Sigmoid colon (tissue), 7 donors: Measurements from ENCODE around the gene LRCH1. TPM values are rescaled to one million over a fixed set of nuclear protein-coding genes. Genes with fewer than 3 reads are reported as not detected.

Experiments
- DNase-seq: peaks from one replicate; pipeline ENCODE4 v3.0.0-alpha.2; 2019
- H3K27ac ChIP-seq, 4 donors: fragments of 200-600 bp; sonication (generic); one replicate each; pipeline ENCODE4 v1.5.1; 2016 to 2019; ENCODE audit warnings: mild to moderate bottlenecking in 1 of 4
- H3K27me3 ChIP-seq, 3 donors: fragments of 200-600 bp; sonication (generic); one replicate each; pipeline ENCODE4 v1.5.1; 2019; ENCODE audit warnings: mild to moderate bottlenecking in 1 of 3
- H3K36me3 ChIP-seq, 4 donors: fragments of 200-600 bp; sonication (generic); one replicate each; pipeline ENCODE4 v1.5.1; 2016 to 2019
- H3K4me1 ChIP-seq, 4 donors: fragments of 200-600 bp; sonication (generic); one replicate each; pipeline ENCODE4 v1.5.1; 2017 to 2019
- H3K4me3 ChIP-seq, 4 donors: fragments of 200-600 bp; sonication (generic); one replicate each; pipeline ENCODE4 v1.5.1; 2017 to 2019; ENCODE audit warnings: mild to moderate bottlenecking in 2 of 4, moderate library complexity in 1 of 4
- H3K9me3 ChIP-seq, 4 donors: fragments of 200-600 bp in 3 of 4; sonication (generic) in 3 of 4; one replicate each; pipeline versions ENCODE4 v1.5.1 to v1.6.1; 2013 to 2019
- EP300 ChIP-seq, 4 donors: sonication (generic); formaldehyde crosslinking; IDR thresholded peaks; one replicate each; pipeline ENCODE4 v1.6.1; 2017; ENCODE audit warnings: antibody characterized with exemption in 4 of 4
- POLR2A ChIP-seq, 2 donors: fragments of 450-650 bp; IDR thresholded peaks; one replicate each; pipeline ENCODE4 v1.6.1; 2016; ENCODE audit warnings: antibody characterized with exemption in 2 of 2, mild to moderate bottlenecking in 2 of 2, moderate library complexity in 2 of 2
- POLR2AphosphoS5 ChIP-seq, 4 donors: sonication (generic); formaldehyde crosslinking; IDR thresholded peaks; one replicate each; pipeline ENCODE4 v1.6.1; 2017; ENCODE audit warnings: antibody characterized with exemption in 4 of 4
- WGBS, 2 donors: extraction: QIAGEN DNeasy Blood & Tissue Kit; methylation state at CpG; one replicate each; pipeline ENCODE4 v1.1.7; 2013; 5-methylcytosine and 5-hydroxymethylcytosine counted together
- intact Hi-C: fragments of 100-400 bp; cut with DNase I; formaldehyde crosslinking; loops from one replicate; pipeline ENCODE4 v1.15.1; 2023
- polyA plus RNA-seq, 3 donors: library from polyadenylated mRNA; stranded (reverse); fragments of 200-250 nt; gene quantifications; one replicate each; pipeline ENCODE4 v1.2.3, GENCODE V29; 2013
- total RNA-seq, 4 donors: library from RNA; depleted of rRNA; stranded (reverse); fragments of >200 nt; gene quantifications; one replicate each; pipeline ENCODE4 v1.1.0, GENCODE V29; 2016
- TF ChIP-seq, protein P1 (sequence below), 4 experiments: fragments of 450-650 bp in 3 of 4; fragments of 200-600 bp in 1 of 4; IDR thresholded peaks; one replicate each; pipeline ENCODE4 v1.5.1; 2016 to 2019; ENCODE audit warnings: antibody characterized with exemption in 4 of 4, mild to moderate bottlenecking in 3 of 4, moderate library complexity in 2 of 4
- donor health status: healthy with polysubstance abuse.
- donor health status: Bipolar disorder and iron deficiency.
- donor health status: healthy.

The LRCH1 gene
- total and polyA plus RNA-seq, 7 donors, result 4.2 to 54.0 (median 32.4) TPM

DNA sequence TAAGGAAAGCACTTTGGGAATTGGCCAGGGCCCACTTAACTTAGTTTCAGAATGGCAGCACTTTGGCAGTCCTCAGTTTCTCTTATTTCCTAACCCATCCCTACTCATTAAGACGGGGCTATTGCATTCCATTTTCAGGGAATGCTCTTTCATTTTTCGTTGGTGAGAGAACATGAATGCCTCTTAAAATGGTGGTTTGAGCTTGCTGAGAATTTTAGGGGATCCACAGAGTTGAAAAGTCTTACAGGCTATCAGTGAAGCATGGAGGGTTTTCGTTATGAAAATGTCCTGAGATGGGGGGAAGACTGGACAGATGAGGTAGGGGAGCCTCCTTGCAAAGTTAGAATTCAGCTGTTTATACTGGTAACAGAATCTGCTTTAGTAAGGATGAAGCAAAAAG lies 71.4 kb downstream of the LRCH1 start:
- WGBS, 2 donors, result 79 to 89% methylated on average over 3 of the region's 3 CpGs
- intact Hi-C loops, result loop anchor here (5.0 kb wide), 1 partner anchor 33 kb away; no protein-coding TSS in a partner anchor

GRCh38 chr13:46624821-46625220 lies 71.9 kb downstream of the LRCH1 start:
- Histone ChIP-seq H3K9me3 (no peaks in the 10 kb centered on the region), H3K27ac (peak overlapping the region in 3 of 4 donors; percentile 22 to 80 (median 33)), H3K4me1 (peaks cover 0 to 81% (median 68%) of the 10 kb centered on the region in 4 donors), H3K27me3 (no peaks in the 10 kb centered on the region), H3K4me3 (no peak overlapping the region), H3K36me3 (no peaks in the 10 kb centered on the region)
- intact Hi-C loops, result loop anchor here (5.0 kb wide), 1 partner anchor 32 kb away; no protein-coding TSS in a partner anchor
- TF ChIP-seq, protein P1, sequence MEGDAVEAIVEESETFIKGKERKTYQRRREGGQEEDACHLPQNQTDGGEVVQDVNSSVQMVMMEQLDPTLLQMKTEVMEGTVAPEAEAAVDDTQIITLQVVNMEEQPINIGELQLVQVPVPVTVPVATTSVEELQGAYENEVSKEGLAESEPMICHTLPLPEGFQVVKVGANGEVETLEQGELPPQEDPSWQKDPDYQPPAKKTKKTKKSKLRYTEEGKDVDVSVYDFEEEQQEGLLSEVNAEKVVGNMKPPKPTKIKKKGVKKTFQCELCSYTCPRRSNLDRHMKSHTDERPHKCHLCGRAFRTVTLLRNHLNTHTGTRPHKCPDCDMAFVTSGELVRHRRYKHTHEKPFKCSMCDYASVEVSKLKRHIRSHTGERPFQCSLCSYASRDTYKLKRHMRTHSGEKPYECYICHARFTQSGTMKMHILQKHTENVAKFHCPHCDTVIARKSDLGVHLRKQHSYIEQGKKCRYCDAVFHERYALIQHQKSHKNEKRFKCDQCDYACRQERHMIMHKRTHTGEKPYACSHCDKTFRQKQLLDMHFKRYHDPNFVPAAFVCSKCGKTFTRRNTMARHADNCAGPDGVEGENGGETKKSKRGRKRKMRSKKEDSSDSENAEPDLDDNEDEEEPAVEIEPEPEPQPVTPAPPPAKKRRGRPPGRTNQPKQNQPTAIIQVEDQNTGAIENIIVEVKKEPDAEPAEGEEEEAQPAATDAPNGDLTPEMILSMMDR (IDR thresholded peaks at IDR 0.05), result no peak
- TF ChIP-seq EP300 (IDR thresholded peaks at IDR 0.05), result no peak
- no peak for TF ChIP-seq POLR2A (IDR thresholded peaks at IDR 0.05)
- TF ChIP-seq POLR2AphosphoS5 (IDR thresholded peaks at IDR 0.05), result no peak
- 94 to 96% methylated on average over 4 of the region's 4 CpGs for WGBS, 2 donors
- no peak for DNase-seq

More for the DNA sequence above, 71.4 kb downstream of the LRCH1 start:
- no peak for DNase-seq
- H3K36me3 ChIP-seq, result no peaks in the 10 kb centered on the region
- peak overlapping the region in 3 of 4 donors; percentile 22 to 80 (median 76) for H3K27ac ChIP-seq
- H3K4me3 ChIP-seq, result no peak overlapping the region
- no peaks in the 10 kb centered on the region for H3K9me3 ChIP-seq
- H3K4me1 ChIP-seq, result peaks cover 0 to 78% (median 63%) of the 10 kb centered on the region in 4 donors
- TF ChIP-seq POLR2AphosphoS5 (IDR thresholded peaks at IDR 0.05) (no peak), POLR2A (IDR thresholded peaks at IDR 0.05) (no peak), EP300 (IDR thresholded peaks at IDR 0.05) (no peak)
- TF ChIP-seq, protein P1 (IDR thresholded peaks at IDR 0.05), result no peak
- H3K27me3 ChIP-seq, result no peaks in the 10 kb centered on the region

DNA sequence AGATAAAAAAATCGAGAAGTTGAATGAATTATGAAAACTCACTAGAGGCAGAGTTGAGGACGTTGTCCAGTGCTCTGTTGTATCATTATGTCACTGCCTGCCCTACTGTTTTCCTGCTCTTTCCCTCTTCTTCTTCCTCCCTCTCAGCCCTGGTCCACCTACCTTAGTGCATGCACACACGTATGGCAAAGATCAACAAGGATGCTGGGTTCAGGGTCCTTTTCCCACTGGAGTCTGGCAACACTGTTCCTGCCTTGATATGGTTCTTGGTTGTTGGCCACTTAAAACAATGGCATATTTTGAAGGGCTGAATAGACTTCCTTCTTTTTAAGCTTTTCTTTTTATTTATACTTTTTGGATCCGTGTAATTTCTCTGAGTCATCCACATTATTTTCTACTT lies 74.5 kb downstream of the LRCH1 start:
- Histone ChIP-seq H3K9me3 (no peaks in the 10 kb centered on the region), H3K27me3 (no peaks in the 10 kb centered on the region), H3K27ac (peak overlapping the region in 1 of 4 donors; percentile 73), H3K4me1 (peaks cover 0 to 74% (median 61%) of the 10 kb centered on the region in 4 donors), H3K36me3 (no peaks in the 10 kb centered on the region), H3K4me3 (no peak overlapping the region)
- 83 to 93% methylated on average over 4 of the region's 4 CpGs for WGBS, 2 donors
- DNase-seq, result no peak
- intact Hi-C loops, result no loop called here
- TF ChIP-seq POLR2AphosphoS5 (IDR thresholded peaks at IDR 0.05) (no peak), POLR2A (IDR thresholded peaks at IDR 0.05) (no peak), EP300 (IDR thresholded peaks at IDR 0.05) (no peak)
- TF ChIP-seq, protein P1 (IDR thresholded peaks at IDR 0.05), result no peak

- intact Hi-C loops, result no loop called here
- no peaks in the 10 kb centered on the region for H3K9me3 ChIP-seq
- DNase-seq, result no peak
- peak overlapping the region in 3 of 4 donors; percentile 20 to 73 (median 64) for H3K27ac ChIP-seq
- no peaks in the 10 kb centered on the region for H3K36me3 ChIP-seq
- 95 to 97% methylated on average over 7 of the region's 7 CpGs for WGBS, 2 donors
- H3K27me3 ChIP-seq, result no peaks in the 10 kb centered on the region
- H3K4me3 ChIP-seq, result no peak overlapping the region
- TF ChIP-seq POLR2AphosphoS5 (IDR thresholded peaks at IDR 0.05) (peak; percentile 49 to 86 (median 79)), POLR2A (IDR thresholded peaks at IDR 0.05) (no peak), EP300 (IDR thresholded peaks at IDR 0.05) (peak in 1 of 4 donors; percentile 4)
- TF ChIP-seq, protein P1 (IDR thresholded peaks at IDR 0.05), result no peak
- peaks cover 0 to 74% (median 59%) of the 10 kb centered on the region in 4 donors for H3K4me1 ChIP-seq
These were observed 75.8 kb downstream of the LRCH1 start for GRCh38 chr13:46628622-46629365.
